GM12878 (cell line): ENCODE data around the gene IRF4. TPM values are rescaled to one million over a fixed set of nuclear protein-coding genes. Genes with fewer than 3 reads are reported as not detected.
A peak's percentile ranks its signal among the peaks of the same experiment; 100 is the strongest.

Source experiments
- ATAC-seq: fragments of 200-7000 bp; cut with Tn5 transposase; 3 replicates; pipeline ENCODE4 v1.9.1; 2020; ENCODE audit warnings: mild to moderate bottlenecking, moderate library complexity
- BruUV-seq: library from RNA; stranded (reverse); fragments of 400-500 nt; replicated peaks from 2 replicates; lab custom pipeline; 2021; lab: Mats Ljungman, UMichigan
- CTCF ChIA-PET: fragments of 300-600 bp; sonication (Branson Sonifier 250); formaldehyde crosslinking; extraction: SDS; loops from one replicate; lab custom pipeline; 2021; ENCODE audit warnings: inconsistent platforms; lab: Yijun Ruan, JAX
- POLR2A ChIA-PET: fragments of 350-600 bp; formaldehyde crosslinking; extraction: SDS; loops from one replicate; lab custom pipeline; 2021; ENCODE audit warnings: inconsistent platforms; lab: Charles Lee
- RAD21 ChIA-PET: fragments of 300-600 bp; sonication (Branson Sonifier 250); formaldehyde crosslinking; loops from one replicate; lab custom pipeline; 2023; ENCODE audit warnings: antibody characterized with exemption; ENCODE audit not compliant: unreplicated experiment; lab: Charles Lee
- SMC1A ChIA-PET: fragments of 300-600 bp; sonication (Branson Sonifier 250); formaldehyde crosslinking; loops from one replicate; lab custom pipeline; 2023; ENCODE audit not compliant: unreplicated experiment, uncharacterized antibody; lab: Charles Lee
- DNase-seq: peaks from one replicate; pipeline ENCODE4 v3.0.0-alpha.2; 2011; ENCODE audit warnings: low read depth, low spot score
- FAIRE-seq: peaks from 3 replicates; lab custom pipeline; 2011; peaks lifted over from hg19 to GRCh38; lab: Jason Lieb, UNC
- H2AFZ ChIP-seq: 2 replicates; pipeline ENCODE4 v1.6.0; 2011; ENCODE audit warnings: low read depth, low read length, control low read depth; ENCODE audit not compliant: control insufficient read depth
- H3K27ac ChIP-seq: 2 replicates; pipeline ENCODE4 v1.5.1; 2011; ENCODE audit warnings: control low read depth; ENCODE audit not compliant: control insufficient read depth, insufficient read depth
- H3K27me3 ChIP-seq, 2 experiments: replicated peaks in 1 of 2; 2 replicates each; pipeline versions ENCODE4 v1.6.0 to v1.6.1; 2011; ENCODE audit warnings: low read length in 1 of 2; ENCODE audit not compliant: control insufficient read depth in 2 of 2, insufficient read depth in 2 of 2
- H3K36me3 ChIP-seq, 2 experiments: 2 replicates each; pipeline ENCODE4 v1.5.1; 2011; ENCODE audit warnings: low read length in 1 of 2; ENCODE audit not compliant: control insufficient read depth in 2 of 2, insufficient read depth in 2 of 2
- H3K4me1 ChIP-seq: 2 replicates; pipeline ENCODE4 v1.6.1; 2011; ENCODE audit warnings: mild to moderate bottlenecking, low read length, moderate library complexity, mixed read lengths; ENCODE audit not compliant: control insufficient read depth, insufficient read depth
- H3K4me2 ChIP-seq: 2 replicates; pipeline ENCODE4 v1.6.0; 2011; ENCODE audit warnings: control low read depth; ENCODE audit not compliant: control insufficient read depth, insufficient read depth
- H3K4me3 ChIP-seq: fragments of 200-600 bp; sonication (generic); 2 replicates; pipeline ENCODE4 v1.5.1; 2016
- H3K79me2 ChIP-seq: 2 replicates; pipeline ENCODE4 v1.6.0; 2011; ENCODE audit warnings: low read length; ENCODE audit not compliant: control insufficient read depth, insufficient read depth
- H3K9ac ChIP-seq: 2 replicates; pipeline ENCODE4 v1.8.0; 2011; ENCODE audit warnings: low read length, control low read depth, mixed read lengths; ENCODE audit not compliant: control insufficient read depth, insufficient read depth
- H3K9me3 ChIP-seq: replicated peaks from 3 replicates; pipeline ENCODE4 v1.5.1; 2011; ENCODE audit warnings: mild to moderate bottlenecking, low read length; ENCODE audit not compliant: control insufficient read depth, insufficient read depth
- H4K20me1 ChIP-seq: 2 replicates; pipeline ENCODE4 v1.6.0; 2011; ENCODE audit not compliant: control insufficient read depth, insufficient read depth
- ATF2 ChIP-seq: IDR thresholded peaks from 2 replicates; pipeline ENCODE4 v1.6.1; 2012; ENCODE audit warnings: low read length, inconsistent platforms
- BHLHE40 ChIP-seq, 2 experiments: fragments of 450-650 bp in 1 of 2; IDR thresholded peaks; 2 replicates each; pipeline ENCODE4 v1.6.1; 2011 to 2017; ENCODE audit warnings: low read depth in 2 of 2, borderline replicate concordance in 1 of 2, improper control_type of control experiment in 1 of 2, low read length in 1 of 2, mild to moderate bottlenecking in 1 of 2
- CHD2 ChIP-seq: IDR thresholded peaks from 2 replicates; pipeline ENCODE4 v1.6.1; 2011; ENCODE audit warnings: low read depth, low read length, improper control_type of control experiment, borderline replicate concordance
- EED ChIP-seq: sonication (generic); IDR thresholded peaks from 2 replicates; pipeline ENCODE4 v1.6.1; 2016; ENCODE audit warnings: antibody characterized with exemption, low read depth
- EP300 ChIP-seq, 2 experiments: fragments of 150-350 bp in 1 of 2; IDR thresholded peaks; 2 replicates each; pipeline ENCODE4 v1.6.1; 2011 to 2012; ENCODE audit warnings: low read depth in 2 of 2, low read length in 2 of 2, borderline replicate concordance in 1 of 2, improper control_type of control experiment in 1 of 2, inconsistent platforms in 1 of 2; ENCODE audit not compliant: control insufficient read depth in 1 of 2
- LARP7 ChIP-seq: fragments of 450-650 bp; IDR thresholded peaks from 2 replicates; pipeline ENCODE4 v1.6.1; 2017; ENCODE audit warnings: mild to moderate bottlenecking
- MEF2B ChIP-seq: fragments of 450-650 bp; IDR thresholded peaks from 2 replicates; pipeline ENCODE4 v1.6.1; 2018; ENCODE audit warnings: mild to moderate bottlenecking, moderate library complexity; ENCODE audit not compliant: partially characterized antibody, poor library complexity, severe bottlenecking
- MTA3 ChIP-seq: IDR thresholded peaks from 2 replicates; pipeline ENCODE4 v1.6.1; 2012; ENCODE audit warnings: low read length, inconsistent platforms, borderline replicate concordance
- PML ChIP-seq: IDR thresholded peaks from 2 replicates; pipeline ENCODE4 v1.6.1; 2012; ENCODE audit warnings: low read length, inconsistent platforms
- RAD21 ChIP-seq: IDR thresholded peaks from 2 replicates; pipeline ENCODE4 v1.6.1; 2011; ENCODE audit warnings: mild to moderate bottlenecking, low read depth, low read length, moderate library complexity; ENCODE audit not compliant: insufficient read depth
- SMAD5 ChIP-seq: IDR thresholded peaks from 2 replicates; pipeline ENCODE4 v1.6.1; 2016; ENCODE audit warnings: antibody characterized with exemption, low read depth
- TCF12 ChIP-seq: IDR thresholded peaks from 2 replicates; pipeline ENCODE4 v1.6.1; 2011; ENCODE audit warnings: low read depth, mild to moderate bottlenecking, low read length
- WRNIP1 ChIP-seq: IDR thresholded peaks from 2 replicates; pipeline ENCODE4 v1.6.1; 2011; ENCODE audit warnings: low read depth, low read length, improper control_type of control experiment, borderline replicate concordance
- WGBS: methylation state at CpG from one replicate; pipeline ENCODE4 v1.1.6; 2016; ENCODE audit warnings: low lambda C conversion rate; ENCODE audit not compliant: insufficient replicate concordance, insufficient coverage; ENCODE audit errors: missing lambda C conversion rate; 5-methylcytosine and 5-hydroxymethylcytosine counted together
- in situ Hi-C: fragments of 300-500 bp; cut with MboI; formaldehyde crosslinking; loops from 9 replicates; pipeline ENCODE4 v1.14.3; 2018; ENCODE audit warnings: mixed read lengths
- intact Hi-C: fragments of 100-400 bp; cut with micrococcal nuclease; formaldehyde crosslinking; loops from one replicate; pipeline ENCODE4 v1.14.2; 2022; ENCODE audit not compliant: unreplicated experiment
- polyA plus RNA-seq, 11 experiments: library from polyadenylated mRNA; depleted of rRNA in 4 of 11; unstranded in 6 of 11; stranded (reverse) in 5 of 11; fragments of >200 nt; fragmentation: Nextera tagmentation in 4 of 11; fragmentation: Illumina TruSeq in 1 of 11; extraction: Ambion mirVana in 4 of 11; extraction: Trizol in 1 of 11; gene quantifications; 1 replicate in 1 of 11; 2 replicates in 10 of 11; pipeline versions ENCODE4 v1.2.1 to v1.2.3, GENCODE V29; 2011 to 2016; ENCODE audit warnings: inconsistent platforms in 2 of 11, missing spikeins in 2 of 11, low read depth in 1 of 11
- total RNA-seq, 4 experiments: library from RNA; depleted of rRNA in 3 of 4; stranded (reverse); fragments of >200 nt in 3 of 4; fragmentation: Illumina TruSeq in 1 of 4; extraction: Trizol in 1 of 4; gene quantifications; 2 replicates each; pipeline versions ENCODE4 v1.2.1 to v1.2.3, GENCODE V29; 2013 to 2021
- TF ChIP-seq, protein P1 (sequence below), 3 experiments: IDR thresholded peaks in 2 of 3; conservative IDR thresholded peaks in 1 of 3; 2 replicates each; pipeline ENCODE4 v1.5.1; 2011; ENCODE audit warnings: low read depth in 3 of 3, low read length in 3 of 3, mild to moderate bottlenecking in 3 of 3, control low read depth in 2 of 3, moderate library complexity in 2 of 3, inconsistent platforms in 1 of 3, mixed read lengths in 1 of 3; ENCODE audit not compliant: control insufficient read depth in 2 of 3, insufficient read depth in 1 of 3; ENCODE audit errors: extremely low read depth in 1 of 3
- TF ChIP-seq, protein P2 (sequence below): fragments of 450-650 bp; IDR thresholded peaks from 2 replicates; pipeline ENCODE4 v1.6.1; 2017; ENCODE audit warnings: mild to moderate bottlenecking, moderate library complexity

IRF4 gene
- total and polyA plus RNA-seq, 10 of the 15 experiments (the other 5 are each of a cell fraction or from before 2014, with no cell fraction given), result 50.0 to 495 (median 257) TPM

DNA sequence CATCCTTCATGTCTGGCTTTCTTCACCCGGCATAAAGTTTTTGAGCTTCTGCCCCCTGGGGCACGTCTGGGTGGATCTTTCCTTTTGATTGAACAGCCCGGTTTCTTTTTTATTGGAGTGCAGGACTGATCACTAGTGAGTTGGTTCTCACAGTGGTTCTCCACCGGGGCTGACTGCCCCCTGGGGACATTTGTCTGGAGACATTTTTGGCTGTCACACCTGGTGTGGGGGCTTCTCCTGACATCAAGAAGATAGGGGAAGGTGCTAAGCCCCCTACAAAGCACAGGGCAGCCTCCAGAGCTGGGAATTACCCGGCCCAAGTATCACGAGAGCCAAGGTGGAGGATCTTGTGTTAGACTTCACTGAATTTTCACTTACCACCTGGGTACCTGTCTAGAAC is 25.7 kb upstream of the IRF4 start:
- WGBS, result 22% methylated on average over 6 of the region's 6 CpGs
- POLR2A ChIA-PET, result interaction anchor here (1.3 to 3.1 kb wide), 8 partner anchors 10 to 60 kb away, joined by 3 to 14 read pairs (median 6); no protein-coding TSS in a partner anchor
- Histone ChIP-seq H3K4me1 (peaks cover 22% of the 10 kb centered on the region), H3K36me3 (no peaks in the 10 kb centered on the region), H3K79me2 (no peaks in the 10 kb centered on the region), H3K27me3 (no peaks in the 10 kb centered on the region), H3K9ac (no peak overlapping the region), H3K4me2 (peak overlapping the region; percentile 64), H4K20me1 (no peaks in the 10 kb centered on the region), H3K9me3 (no peaks in the 10 kb centered on the region; the same call in 2 of the 3 replicates), H3K4me3 (no peak overlapping the region), H2AFZ (no peak overlapping the region; the same call in 1 of the 2 replicates), H3K27ac (no peak overlapping the region)
- no TSS peak for BruUV-seq
- in situ Hi-C loops (no loop called here), intact Hi-C loops (loop anchor here (2.0 kb wide), 2 partner anchors 25 to 73 kb away; partner anchors contain the start of genes DUSP22 and IRF4)
- FAIRE-seq (no peak), ATAC-seq (peak; percentile 38), DNase-seq (no peak)
- SMC1A ChIA-PET, result interaction anchor here (0.6 to 9.6 kb wide), 24 partner anchors 10 to 176 kb away, joined by 3 to 230 read pairs (median 6); no protein-coding TSS in a partner anchor
- CTCF ChIA-PET, result interaction anchor here (0.6 to 4.4 kb wide), 10 partner anchors 10 to 177 kb away, joined by 3 to 23 read pairs (median 6); no protein-coding TSS in a partner anchor
- RAD21 ChIA-PET, result interaction anchor here (1.0 to 8.0 kb wide), 20 partner anchors 10 to 148 kb away, joined by 3 to 73 read pairs (median 12); partner anchors contain the start of gene IRF4
- TF ChIP-seq BHLHE40 (IDR thresholded peaks at IDR 0.05; ENCODE audit: borderline replicate concordance in 1 of 2, low read depth in 2 of 2, low read length in 1 of 2) (peak in 1 of 2 experiments; percentile 12; a peak in 1 of 4 replicates), MTA3 (0 out of 2 replicates have a peak, but pooled peaks have one; percentile 46), CHD2 (peak; percentile 24; the same call in 1 of the 2 replicates), EED (no peak), WRNIP1 (no peak), ATF2 (peak; percentile 12; the same call in 1 of the 2 replicates), RAD21 (peak; percentile 35), LARP7 (peak; percentile 71; the same call in 1 of the 2 replicates), MEF2B (peak; percentile 94), PML (0 out of 2 replicates have a peak, but pooled peaks have one; percentile 50), TCF12 (0 out of 2 replicates have a peak, but pooled peaks have one; percentile 44), SMAD5 (0 out of 2 replicates have a peak, but pooled peaks have one; percentile 15), EP300 (IDR thresholded peaks at IDR 0.05; ENCODE audit: borderline replicate concordance in 1 of 2, control insufficient read depth in 1 of 2, low read depth in 2 of 2, low read length in 2 of 2) (peak in 1 of 2 experiments; percentile 13; a peak in 1 of 4 replicates)
- TF ChIP-seq, protein P1, sequence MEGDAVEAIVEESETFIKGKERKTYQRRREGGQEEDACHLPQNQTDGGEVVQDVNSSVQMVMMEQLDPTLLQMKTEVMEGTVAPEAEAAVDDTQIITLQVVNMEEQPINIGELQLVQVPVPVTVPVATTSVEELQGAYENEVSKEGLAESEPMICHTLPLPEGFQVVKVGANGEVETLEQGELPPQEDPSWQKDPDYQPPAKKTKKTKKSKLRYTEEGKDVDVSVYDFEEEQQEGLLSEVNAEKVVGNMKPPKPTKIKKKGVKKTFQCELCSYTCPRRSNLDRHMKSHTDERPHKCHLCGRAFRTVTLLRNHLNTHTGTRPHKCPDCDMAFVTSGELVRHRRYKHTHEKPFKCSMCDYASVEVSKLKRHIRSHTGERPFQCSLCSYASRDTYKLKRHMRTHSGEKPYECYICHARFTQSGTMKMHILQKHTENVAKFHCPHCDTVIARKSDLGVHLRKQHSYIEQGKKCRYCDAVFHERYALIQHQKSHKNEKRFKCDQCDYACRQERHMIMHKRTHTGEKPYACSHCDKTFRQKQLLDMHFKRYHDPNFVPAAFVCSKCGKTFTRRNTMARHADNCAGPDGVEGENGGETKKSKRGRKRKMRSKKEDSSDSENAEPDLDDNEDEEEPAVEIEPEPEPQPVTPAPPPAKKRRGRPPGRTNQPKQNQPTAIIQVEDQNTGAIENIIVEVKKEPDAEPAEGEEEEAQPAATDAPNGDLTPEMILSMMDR (IDR thresholded peaks at IDR 0.05 in 2 of 3, conservative IDR thresholded peaks at IDR 0.05 in 1 of 3; ENCODE audit: control insufficient read depth in 2 of 3, extremely low read depth in 1 of 3, insufficient read depth in 1 of 3, low read depth in 3 of 3, low read length in 3 of 3), result peak in 1 of 3 experiments; percentile 9; a peak in 1 of 6 replicates
- TF ChIP-seq, protein P2, sequence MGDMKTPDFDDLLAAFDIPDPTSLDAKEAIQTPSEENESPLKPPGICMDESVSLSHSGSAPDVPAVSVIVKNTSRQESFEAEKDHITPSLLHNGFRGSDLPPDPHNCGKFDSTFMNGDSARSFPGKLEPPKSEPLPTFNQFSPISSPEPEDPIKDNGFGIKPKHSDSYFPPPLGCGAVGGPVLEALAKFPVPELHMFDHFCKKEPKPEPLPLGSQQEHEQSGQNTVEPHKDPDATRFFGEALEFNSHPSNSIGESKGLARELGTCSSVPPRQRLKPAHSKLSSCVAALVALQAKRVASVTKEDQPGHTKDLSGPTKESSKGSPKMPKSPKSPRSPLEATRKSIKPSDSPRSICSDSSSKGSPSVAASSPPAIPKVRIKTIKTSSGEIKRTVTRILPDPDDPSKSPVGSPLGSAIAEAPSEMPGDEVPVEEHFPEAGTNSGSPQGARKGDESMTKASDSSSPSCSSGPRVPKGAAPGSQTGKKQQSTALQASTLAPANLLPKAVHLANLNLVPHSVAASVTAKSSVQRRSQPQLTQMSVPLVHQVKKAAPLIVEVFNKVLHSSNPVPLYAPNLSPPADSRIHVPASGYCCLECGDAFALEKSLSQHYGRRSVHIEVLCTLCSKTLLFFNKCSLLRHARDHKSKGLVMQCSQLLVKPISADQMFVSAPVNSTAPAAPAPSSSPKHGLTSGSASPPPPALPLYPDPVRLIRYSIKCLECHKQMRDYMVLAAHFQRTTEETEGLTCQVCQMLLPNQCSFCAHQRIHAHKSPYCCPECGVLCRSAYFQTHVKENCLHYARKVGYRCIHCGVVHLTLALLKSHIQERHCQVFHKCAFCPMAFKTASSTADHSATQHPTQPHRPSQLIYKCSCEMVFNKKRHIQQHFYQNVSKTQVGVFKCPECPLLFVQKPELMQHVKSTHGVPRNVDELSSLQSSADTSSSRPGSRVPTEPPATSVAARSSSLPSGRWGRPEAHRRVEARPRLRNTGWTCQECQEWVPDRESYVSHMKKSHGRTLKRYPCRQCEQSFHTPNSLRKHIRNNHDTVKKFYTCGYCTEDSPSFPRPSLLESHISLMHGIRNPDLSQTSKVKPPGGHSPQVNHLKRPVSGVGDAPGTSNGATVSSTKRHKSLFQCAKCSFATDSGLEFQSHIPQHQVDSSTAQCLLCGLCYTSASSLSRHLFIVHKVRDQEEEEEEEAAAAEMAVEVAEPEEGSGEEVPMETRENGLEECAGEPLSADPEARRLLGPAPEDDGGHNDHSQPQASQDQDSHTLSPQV, result no peak
